Stimulated activated CD4-positive, alpha-beta T cell treated with anti-CD3 and anti-CD28 coated beads, TNF-alpha, amount 100 ng/mL, for 1 hour (primary cell): ENCODE data around the gene ZDHHC6.
"Not testable (repeated sequence)": the region's sequence is repeated elsewhere in the genome, so short reads cannot be mapped to it uniquely, and the experiment has no call there.

ENCODE experiments used
- DNase-seq, 3 donors: peaks; one replicate each; pipeline ENCODE4 v3.0.0-alpha.2; 2020; ENCODE audit warnings: low read depth in 3 of 3, low spot score in 1 of 3

Gene ZDHHC6

DNA sequence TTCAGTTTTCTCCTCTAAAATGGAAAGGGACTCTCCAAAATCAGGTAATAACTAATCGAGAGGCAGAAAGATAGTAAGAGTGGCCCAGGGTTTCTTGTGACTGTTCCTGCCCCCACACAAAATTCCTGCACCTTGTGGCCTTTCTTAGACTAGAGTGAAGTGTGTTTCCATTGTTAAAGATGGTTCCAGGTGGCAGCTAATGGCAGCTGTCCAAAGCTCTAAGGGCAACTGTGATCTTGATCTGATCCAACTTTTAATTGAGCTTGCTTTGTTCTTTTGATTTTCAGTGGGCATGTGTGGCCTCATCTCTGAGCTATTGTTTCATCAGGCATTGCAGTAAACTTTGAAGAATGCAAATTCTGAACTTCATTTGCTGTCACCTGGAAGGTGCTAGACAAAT is 53.4 kb downstream of the ZDHHC6 start:
- no peak for DNase-seq

DNA sequence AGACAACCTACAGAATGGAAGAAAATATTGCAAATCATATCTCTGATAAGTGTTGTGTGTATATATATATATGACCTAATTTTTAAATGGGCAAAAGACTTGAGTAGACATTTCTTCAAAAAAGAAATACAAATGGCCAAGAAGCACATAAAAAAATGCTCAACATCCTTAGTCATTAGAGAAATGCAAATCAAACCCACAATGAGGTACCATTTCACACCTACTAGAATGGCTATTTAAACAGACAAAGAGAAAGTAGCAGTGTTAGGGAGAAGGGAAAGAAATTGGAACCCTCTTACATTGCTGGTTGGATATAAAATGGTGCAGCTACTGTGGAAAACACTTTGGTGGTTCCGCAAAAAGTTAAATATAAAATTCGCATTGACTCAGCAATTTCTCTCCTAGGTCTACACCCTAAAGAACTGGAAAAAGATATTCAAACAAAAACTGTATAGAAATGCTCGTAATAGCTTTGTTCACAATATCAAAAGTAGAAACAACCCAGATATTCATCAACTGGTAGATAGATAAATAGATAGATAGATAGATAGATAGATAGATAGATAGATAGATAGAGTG is 56.5 kb downstream of the ZDHHC6 start:
- no peak for DNase-seq

DNA sequence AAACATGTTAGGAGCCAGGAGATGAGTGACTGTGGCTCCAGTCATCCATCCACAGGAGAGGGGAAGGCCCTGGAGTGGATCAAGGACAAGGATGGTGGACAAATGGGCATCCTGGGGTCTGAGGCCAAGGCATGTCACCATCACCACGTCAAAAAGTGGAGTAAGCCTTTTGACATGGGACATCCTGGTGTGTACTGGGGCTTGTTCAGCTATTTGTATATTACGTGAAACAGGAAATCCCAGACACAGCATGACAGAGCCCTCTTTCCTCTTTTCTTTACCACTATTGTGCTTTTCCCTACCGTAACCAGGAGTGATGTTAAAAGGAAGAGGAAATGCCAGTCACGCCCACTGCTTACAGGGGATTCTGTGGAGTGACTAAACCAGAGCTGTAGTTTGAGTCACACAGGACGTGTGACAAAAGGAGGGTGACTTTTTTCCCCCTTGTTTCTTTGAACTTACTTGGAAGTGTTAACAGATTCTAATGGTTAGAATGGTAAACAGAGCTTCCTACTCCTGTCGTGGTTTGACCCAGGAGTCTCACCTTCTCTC is 57.4 kb downstream of the ZDHHC6 start:
- no peak for DNase-seq

DNA sequence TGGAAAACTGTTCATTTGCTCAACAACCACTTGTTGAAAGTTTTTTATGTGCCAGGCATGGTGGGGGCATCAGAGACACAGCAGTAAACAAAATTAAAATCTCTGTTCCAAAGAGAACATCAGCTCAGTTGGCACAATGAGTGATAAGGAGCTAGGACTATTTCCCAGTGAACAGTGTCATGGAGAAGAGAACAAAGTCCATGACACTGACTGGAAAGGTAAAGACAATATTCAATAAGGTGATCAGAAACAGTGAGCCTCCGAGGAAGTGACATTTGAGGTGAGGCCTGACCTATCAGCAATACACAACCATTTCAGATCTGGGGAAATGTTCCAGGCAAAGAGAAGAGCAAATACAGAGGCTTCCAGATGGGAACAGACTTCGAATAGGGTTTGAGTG is 58.2 kb downstream of the ZDHHC6 start:
- no peak for DNase-seq

DNA sequence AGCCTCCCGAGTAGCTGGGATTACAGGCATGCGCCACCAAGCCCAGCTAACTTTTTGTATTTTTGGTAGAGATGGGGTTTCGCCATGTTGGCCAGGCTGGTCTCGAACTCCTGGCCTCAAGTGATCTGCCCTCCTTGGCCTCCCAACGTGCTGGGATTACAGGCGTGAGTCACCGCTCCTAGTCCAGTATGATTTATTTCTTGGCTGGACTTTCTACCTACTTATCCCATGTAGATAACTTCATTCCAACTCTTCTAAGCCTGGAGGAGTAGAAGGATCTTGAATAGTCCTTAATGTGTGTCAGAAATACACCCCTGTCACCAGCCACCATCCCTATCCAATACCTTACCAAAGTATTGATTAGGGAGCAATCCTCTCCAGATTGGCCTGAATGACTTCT is 58.7 kb downstream of the ZDHHC6 start:
- DNase-seq, result not testable (repeated sequence)

DNA sequence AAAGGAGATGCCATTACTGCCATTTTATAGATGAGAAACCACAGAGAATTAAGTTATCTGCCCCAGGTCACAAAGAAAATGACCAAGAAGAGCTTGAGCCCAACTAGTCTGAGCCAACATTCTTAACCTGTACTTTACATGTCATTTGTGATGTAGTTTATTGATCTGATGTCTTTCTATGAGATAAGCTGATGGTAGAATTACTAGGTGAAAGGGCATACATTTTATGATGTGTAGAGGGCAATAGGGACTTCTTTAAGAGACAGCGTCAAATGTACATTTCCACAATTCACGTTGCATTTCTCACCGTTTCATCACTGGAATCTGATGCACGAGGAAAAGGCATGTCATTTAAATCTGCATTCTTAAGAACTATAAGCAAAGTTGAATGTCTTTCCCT is 61.5 kb downstream of the ZDHHC6 start:
- DNase-seq, result no peak

GRCh38 chr10:112384141-112384540 is 62.6 kb downstream of the ZDHHC6 start:
- DNase-seq, result no peak

GRCh38 chr10:112383325-112383724 is 63.4 kb downstream of the ZDHHC6 start:
- no peak for DNase-seq

GRCh38 chr10:112382515-112383235 is 64.0 kb downstream of the ZDHHC6 start:
- no peak for DNase-seq
